ENCODE measurements around the gene HARS1. TPM values are rescaled to one million over a fixed set of nuclear protein-coding genes. Genes with fewer than 3 reads are reported as not detected.
A peak's percentile ranks its signal among the peaks of the same experiment; 100 is the strongest.

The HARS1 gene
- total and polyA plus RNA-seq, 2 donors (not counting 1 experiment from before 2014, with no cell fraction given) = 53.2 to 85.8 TPM

GRCh38 chr5:140674211-140674610 lies 17.0 kb downstream of the HARS1 start:
- no peak overlapping the region for H3K9ac ChIP-seq (ENCODE audit: insufficient read depth, low read length)
- no peaks in the 10 kb centered on the region for H3K4me1 ChIP-seq (ENCODE audit: control insufficient read depth, extremely low read depth, insufficient read depth, low read length)
- no peak overlapping the region for H3K4me3 ChIP-seq (replicated peaks in 1 of 4; ENCODE audit: control extremely low read depth in 1 of 4, insufficient read depth in 1 of 4, low read depth in 3 of 4, low read length in 4 of 4)
- H3K79me2 ChIP-seq (ENCODE audit: control insufficient read depth, insufficient read depth, low read length) = no peaks in the 10 kb centered on the region
- H2AFZ ChIP-seq (ENCODE audit: low read length) = no peak overlapping the region
- no peaks in the 10 kb centered on the region for H3K9me3 ChIP-seq (ENCODE audit: control insufficient read depth, insufficient read depth, low read depth, low read length)
- TF ChIP-seq CTCF (conservative IDR thresholded peaks at IDR 0.05 in 1 of 2, IDR thresholded peaks at IDR 0.05 in 1 of 2; ENCODE audit: low read depth in 1 of 2, low read length in 2 of 2) (no peak), EZH2 (IDR thresholded peaks at IDR 0.05; ENCODE audit: low read length, missing control alignments) (no peak)
- no peak for DNase-seq (ENCODE audit: low read depth in 2 of 2)
- no peak overlapping the region for H3K4me2 ChIP-seq (ENCODE audit: extremely low read depth, insufficient read depth, low read length)
- H3K27ac ChIP-seq (ENCODE audit: insufficient read depth, low read length) = no peak overlapping the region
- H4K20me1 ChIP-seq (ENCODE audit: control insufficient read depth, extremely low read depth, insufficient read depth, low read length) = no peaks in the 10 kb centered on the region
- H3K36me3 ChIP-seq (ENCODE audit: control insufficient read depth, insufficient read depth, low read length) = peaks cover 25% of the 10 kb centered on the region
- no peaks in the 10 kb centered on the region for H3K27me3 ChIP-seq (ENCODE audit: control insufficient read depth, insufficient read depth, low read length)

- H3K4me1 ChIP-seq (ENCODE audit: control insufficient read depth, extremely low read depth, insufficient read depth, low read length) = no peaks in the 10 kb centered on the region
- H2AFZ ChIP-seq (ENCODE audit: low read length) = no peak within 1 kb of the TSS
- no peaks in the 10 kb centered on the region for H3K79me2 ChIP-seq (ENCODE audit: control insufficient read depth, insufficient read depth, low read length)
- H3K36me3 ChIP-seq (ENCODE audit: control insufficient read depth, insufficient read depth, low read length) = peaks cover 27% of the 10 kb centered on the region
- no peak within 1 kb of the TSS for H3K27ac ChIP-seq (ENCODE audit: insufficient read depth, low read length)
- H3K9ac ChIP-seq (ENCODE audit: insufficient read depth, low read length) = no peak within 1 kb of the TSS
- no peak for DNase-seq (ENCODE audit: low read depth in 2 of 2)
- no peaks in the 10 kb centered on the region for H3K27me3 ChIP-seq (ENCODE audit: control insufficient read depth, insufficient read depth, low read length)
- no peak within 1 kb of the TSS for H3K4me3 ChIP-seq (replicated peaks in 1 of 4; ENCODE audit: control extremely low read depth in 1 of 4, insufficient read depth in 1 of 4, low read depth in 3 of 4, low read length in 4 of 4)
- no peaks in the 10 kb centered on the region for H4K20me1 ChIP-seq (ENCODE audit: control insufficient read depth, extremely low read depth, insufficient read depth, low read length)
- peak within 1 kb of the TSS; percentile 44 for H3K4me2 ChIP-seq (ENCODE audit: extremely low read depth, insufficient read depth, low read length)
- TF ChIP-seq EZH2 (IDR thresholded peaks at IDR 0.05; ENCODE audit: low read length, missing control alignments) (no peak), CTCF (conservative IDR thresholded peaks at IDR 0.05 in 1 of 2, IDR thresholded peaks at IDR 0.05 in 1 of 2; ENCODE audit: low read depth in 1 of 2, low read length in 2 of 2) (no peak)
- H3K9me3 ChIP-seq (ENCODE audit: control insufficient read depth, insufficient read depth, low read depth, low read length) = no peaks in the 10 kb centered on the region
These were observed 17.8 kb downstream of the HARS1 start, which contains the start of gene DND1 for GRCh38 chr5:140673187-140673976. Gene DND1 (minus strand): TSS chr5:140673576. CDS start chr5:140673542, 34 bp downstream.

- Histone ChIP-seq H3K27ac (ENCODE audit: insufficient read depth, low read length) (no peak overlapping the region), H3K4me2 (ENCODE audit: extremely low read depth, insufficient read depth, low read length) (peak overlapping the region; percentile 44), H3K9me3 (ENCODE audit: control insufficient read depth, insufficient read depth, low read depth, low read length) (no peaks in the 10 kb centered on the region), H3K4me1 (ENCODE audit: control insufficient read depth, extremely low read depth, insufficient read depth, low read length) (no peaks in the 10 kb centered on the region), H3K36me3 (ENCODE audit: control insufficient read depth, insufficient read depth, low read length) (peaks cover 27% of the 10 kb centered on the region), H2AFZ (ENCODE audit: low read length) (no peak overlapping the region), H3K4me3 (replicated peaks in 1 of 4; ENCODE audit: control extremely low read depth in 1 of 4, insufficient read depth in 1 of 4, low read depth in 3 of 4, low read length in 4 of 4) (no peak overlapping the region), H3K9ac (ENCODE audit: insufficient read depth, low read length) (no peak overlapping the region), H4K20me1 (ENCODE audit: control insufficient read depth, extremely low read depth, insufficient read depth, low read length) (no peaks in the 10 kb centered on the region), H3K27me3 (ENCODE audit: control insufficient read depth, insufficient read depth, low read length) (no peaks in the 10 kb centered on the region), H3K79me2 (ENCODE audit: control insufficient read depth, insufficient read depth, low read length) (peaks cover 3% of the 10 kb centered on the region)
- TF ChIP-seq CTCF (conservative IDR thresholded peaks at IDR 0.05 in 1 of 2, IDR thresholded peaks at IDR 0.05 in 1 of 2; ENCODE audit: low read depth in 1 of 2, low read length in 2 of 2) (no peak), EZH2 (IDR thresholded peaks at IDR 0.05; ENCODE audit: low read length, missing control alignments) (no peak)
- DNase-seq (ENCODE audit: low read depth in 2 of 2) = peak in 1 of 2 donors; percentile 9
These were observed 18.5 kb downstream of the HARS1 start for GRCh38 chr5:140672455-140673186.

Data from fibroblast of lung (primary cell).